HG02642 (cell line): Measurements from ENCODE around the gene KRT13.

Experiments
- ATAC-seq: cut with Tn5 transposase; IDR thresholded peaks from one replicate; pipeline ENCODE4 v1.9.1; 2021; ENCODE audit warnings: mild to moderate bottlenecking; ENCODE audit not compliant: unreplicated experiment, poor library complexity

Gene KRT13

DNA sequence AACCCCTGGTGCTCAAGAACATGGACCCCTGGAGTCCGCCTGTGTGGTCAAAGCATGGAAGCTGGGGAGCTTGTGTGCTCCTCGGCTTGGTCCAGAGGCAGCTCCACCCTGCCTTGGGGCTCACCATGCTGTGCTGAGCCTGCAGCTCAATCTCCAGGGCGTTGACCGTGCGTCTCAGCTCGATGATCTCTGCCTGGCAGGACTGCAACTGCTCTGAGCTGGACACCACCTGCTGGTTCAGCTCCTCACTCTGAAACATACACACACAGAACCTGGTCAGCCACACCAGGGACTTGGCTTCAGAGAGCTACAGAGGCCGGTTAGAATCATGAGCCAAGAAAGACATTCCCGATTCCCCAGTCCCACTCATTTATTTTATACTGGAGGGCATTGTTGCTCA, 27.2 kb downstream of the KRT13 start:
- ATAC-seq, result no peak

DNA sequence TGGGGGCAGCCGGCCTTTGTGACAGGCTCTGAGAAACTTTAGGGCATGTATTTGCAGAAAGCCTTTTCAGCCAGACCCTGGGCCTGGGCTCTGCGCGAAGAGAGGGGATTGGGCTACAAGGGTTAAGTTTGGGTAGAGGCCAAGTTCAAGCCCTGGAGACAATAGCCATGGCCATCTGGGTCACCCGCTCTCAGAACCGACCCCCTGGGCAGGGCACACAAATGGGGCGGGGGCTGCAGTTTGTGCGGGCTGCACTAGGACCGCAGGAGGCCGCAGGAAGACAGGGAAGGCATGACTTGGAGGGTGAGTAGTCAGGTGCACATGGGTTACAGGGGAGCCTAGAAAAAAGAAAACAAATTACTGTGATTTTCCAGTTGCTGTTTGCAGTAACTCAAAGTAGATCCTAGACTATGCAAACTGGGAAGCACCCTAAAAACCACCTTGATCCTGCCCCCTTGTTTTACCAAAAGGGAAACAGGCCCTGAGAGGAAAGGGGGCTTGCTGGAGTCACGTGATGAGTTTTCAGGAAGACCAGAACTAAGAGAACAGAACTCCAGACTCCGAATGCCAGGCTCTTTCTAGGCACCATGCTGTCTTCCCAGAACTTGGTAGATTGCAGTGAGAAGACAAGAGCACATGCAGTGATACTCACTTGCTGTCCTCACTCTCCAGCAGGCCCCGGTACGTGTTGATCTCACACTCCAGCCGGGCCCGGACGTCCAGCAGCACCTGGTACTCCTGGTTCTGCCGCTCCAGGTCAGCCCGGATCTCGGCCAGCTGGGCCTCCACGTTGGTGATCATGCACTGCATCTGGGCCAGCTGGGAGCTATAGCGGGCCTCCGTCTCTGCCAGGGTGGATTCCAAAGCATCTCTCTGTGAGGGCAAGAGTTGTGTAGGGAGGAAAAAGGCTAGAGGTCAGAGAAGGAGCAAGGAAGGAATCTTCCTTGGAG, 28.3 kb downstream of the KRT13 start:
- ATAC-seq, result no peak

DNA sequence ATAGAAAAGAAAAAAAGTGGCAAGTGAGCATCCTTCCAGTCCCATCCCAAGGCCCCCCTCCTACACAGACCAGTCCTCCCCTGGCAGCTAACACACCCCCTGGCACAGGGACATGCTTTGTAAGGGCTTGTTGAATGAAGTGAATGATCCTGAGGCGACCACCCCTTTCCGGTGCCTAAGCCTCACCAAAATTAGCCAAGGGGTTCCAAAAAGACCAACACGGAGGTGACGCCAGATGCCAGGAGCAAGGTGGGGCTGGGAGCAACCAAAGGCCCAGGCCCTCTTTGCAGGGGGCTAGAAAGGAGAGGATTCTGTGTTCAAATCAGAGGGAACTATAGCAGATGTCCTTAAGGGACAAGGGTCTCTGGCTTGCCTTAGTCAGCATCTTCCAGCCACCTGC, 30.0 kb downstream of the KRT13 start:
- ATAC-seq, result no peak

DNA sequence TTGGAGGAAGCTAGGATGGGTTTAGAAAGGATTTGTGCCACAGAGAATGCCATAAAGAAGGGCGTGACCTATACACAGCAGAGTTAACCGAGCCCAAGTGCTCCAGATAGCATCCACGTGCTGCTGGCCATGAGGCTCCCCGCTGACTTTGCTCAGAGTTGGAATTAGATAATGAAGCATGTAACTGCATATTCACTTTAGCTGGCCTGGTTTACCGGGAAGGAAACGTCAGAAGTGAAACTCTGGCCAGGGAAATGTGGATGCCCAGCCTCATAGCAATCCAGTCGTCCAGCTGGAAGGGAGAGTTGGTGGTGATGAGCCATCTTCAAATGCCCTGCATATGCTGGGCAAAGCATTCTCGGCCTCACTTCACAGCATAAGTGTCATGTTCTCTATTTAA, 30.5 kb downstream of the KRT13 start:
- ATAC-seq, result no peak

DNA sequence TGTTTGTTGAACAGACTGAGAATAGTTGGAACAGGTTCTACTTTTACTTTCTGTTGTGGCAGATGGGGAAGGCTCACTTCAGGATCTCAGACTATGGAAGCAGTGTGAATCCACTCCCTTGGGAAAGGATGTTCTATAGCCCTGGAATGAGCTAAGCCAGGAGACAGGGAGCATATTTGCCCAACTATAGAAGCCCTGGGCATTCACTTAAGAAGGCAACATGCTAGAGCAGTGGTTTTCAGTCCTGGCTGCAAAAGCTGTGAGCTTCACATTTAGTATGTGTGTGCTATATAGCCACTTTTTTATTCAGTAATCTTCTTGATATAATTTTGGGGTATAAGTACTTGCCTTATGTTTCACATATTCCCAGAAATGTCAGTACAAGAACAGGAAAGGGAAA, 37.1 kb downstream of the KRT13 start:
- no peak for ATAC-seq

DNA sequence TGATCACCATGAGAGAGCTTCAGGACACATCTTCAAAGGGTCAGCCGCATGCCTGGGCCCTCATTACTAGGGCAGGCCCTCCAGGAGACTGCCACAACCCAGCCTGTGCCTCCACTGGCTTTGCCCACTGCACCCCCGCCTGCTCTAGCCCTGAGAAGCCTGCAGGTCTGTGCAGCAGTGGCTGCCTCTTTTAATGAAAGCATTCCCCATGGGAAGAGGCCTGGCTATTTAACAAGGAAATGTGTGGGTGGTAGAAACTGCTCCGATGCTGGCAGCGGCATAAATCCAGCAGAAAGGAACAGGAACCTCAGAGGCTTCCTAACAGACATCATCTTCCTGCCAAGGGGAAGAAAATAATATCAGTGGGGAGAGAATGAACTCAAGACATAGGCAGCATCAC, 37.9 kb downstream of the KRT13 start:
- no peak for ATAC-seq

DNA sequence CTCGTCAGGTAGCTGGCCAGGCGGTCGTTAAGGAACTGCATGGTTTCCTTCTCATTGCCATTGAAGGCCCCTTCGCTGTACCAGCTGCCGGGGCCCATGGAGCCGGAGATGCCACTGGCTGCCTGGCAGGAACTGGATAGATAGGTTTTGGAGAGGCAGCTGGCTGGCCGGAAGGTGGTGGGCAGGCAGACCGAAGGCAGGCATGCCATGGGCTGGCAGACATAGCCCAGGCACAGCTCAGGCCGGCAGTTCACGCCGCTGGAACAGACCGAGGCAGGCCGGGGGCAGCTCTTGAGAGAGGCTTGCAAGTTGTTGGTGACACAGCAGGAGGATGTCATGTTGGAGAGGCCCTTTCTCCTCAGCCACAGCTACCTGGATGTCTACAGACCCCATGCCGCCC, 38.4 kb downstream of the KRT13 start, which contains the start of gene KRT32:
Gene KRT32, minus strand, starts transcription at position 399 of the 400 bp plus-strand sequence. Its CDS starts 61 bp downstream, at position 338.
- no peak for ATAC-seq

DNA sequence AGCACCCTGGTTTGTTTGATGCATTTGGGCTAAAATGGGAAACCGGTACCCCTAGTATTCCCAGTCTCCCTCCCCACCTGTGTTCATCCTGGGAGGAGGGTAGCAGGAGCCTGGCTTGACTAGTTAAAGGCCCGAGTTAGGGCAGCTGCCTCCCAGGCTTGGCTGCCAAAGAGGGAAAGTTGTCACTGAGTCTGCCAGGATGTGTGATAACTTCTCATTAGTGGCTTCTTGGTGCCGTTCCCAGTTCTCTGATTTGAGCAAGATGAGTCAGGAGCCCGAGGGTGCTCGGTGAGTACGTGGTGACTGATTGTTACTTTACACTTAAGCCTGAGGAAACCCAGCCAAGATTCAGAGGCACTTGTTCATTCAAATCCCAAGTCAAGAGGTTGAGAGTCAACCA, 40.7 kb downstream of the KRT13 start:
- ATAC-seq, result no peak

DNA sequence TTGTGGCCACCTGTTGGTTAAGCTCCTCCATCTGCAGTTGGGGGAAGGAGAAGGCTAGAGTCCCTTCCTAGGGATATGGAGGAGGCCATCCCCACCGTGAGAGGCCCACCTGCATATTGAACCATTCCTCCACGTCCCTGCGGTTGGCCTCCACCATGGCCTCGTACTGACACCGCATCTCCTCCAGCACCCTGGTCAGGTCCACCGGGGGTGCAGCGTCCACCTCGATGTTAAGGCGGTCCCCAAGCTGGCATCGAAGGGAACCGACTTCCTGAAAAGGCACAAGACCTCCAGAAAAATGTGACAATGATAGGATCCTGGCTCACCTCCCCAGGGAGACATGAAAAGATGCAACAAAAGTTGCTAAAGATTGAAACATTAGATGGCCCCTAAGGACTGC, 41.2 kb downstream of the KRT13 start:
- no peak for ATAC-seq

DNA sequence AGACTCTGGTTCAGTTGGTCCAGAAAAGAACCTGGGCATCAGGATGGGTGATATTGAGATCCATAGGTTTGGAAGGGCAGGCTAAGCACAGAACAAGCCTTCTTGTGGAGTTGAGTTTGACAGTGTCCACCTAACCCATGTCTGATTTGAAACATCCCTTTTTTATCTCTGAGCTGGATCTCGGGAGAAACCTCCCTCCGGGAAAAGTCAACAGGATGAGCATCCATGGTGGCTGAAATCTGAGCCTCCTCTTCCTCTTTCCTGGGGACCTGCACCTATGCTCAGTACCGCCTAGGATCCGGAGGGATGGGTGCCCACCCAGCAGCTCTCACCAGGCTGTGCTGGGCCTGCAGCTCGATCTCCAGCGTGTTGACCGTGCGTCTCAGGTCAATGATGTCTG, 41.7 kb downstream of the KRT13 start:
- ATAC-seq, result no peak

DNA sequence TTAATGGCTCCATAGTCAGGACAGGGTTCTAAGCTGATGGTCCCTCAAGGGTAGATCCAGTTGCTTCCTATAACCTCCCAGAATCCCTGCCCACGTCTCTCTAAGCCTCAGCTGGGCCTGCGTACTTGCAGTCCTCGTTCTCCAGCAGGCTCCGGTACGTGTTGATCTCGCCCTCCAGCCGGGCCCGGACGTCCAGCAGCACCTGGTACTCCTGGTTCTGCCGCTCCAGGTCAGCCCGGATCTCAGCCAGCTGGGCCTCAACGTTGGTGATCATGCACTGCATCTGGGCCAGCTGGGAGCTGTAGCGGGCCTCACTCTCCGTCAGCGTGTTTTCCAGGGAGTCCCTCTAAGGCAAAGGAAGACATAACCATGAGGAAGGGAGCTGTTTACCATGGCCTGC, 42.7 kb downstream of the KRT13 start:
- ATAC-seq, result no peak

DNA sequence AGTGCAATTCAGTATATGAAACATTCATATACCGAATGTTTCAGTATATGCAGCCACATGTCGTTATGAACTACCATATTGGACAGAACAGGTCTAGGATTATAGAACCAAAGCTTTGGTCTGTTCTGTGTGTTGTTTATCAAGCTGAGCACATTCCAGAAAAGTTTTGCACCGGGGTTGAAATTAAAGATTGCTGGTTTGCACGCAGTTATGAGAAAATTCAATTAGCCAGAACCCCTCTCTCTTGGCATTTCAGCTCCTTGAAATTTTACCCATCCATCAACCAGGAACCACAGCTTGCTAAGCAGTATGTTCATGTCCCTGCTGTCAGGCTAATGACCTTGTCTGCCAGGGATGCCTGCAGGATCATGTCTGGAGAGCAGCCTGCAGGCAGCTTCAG, 47.7 kb downstream of the KRT13 start:
- ATAC-seq, result no peak

DNA sequence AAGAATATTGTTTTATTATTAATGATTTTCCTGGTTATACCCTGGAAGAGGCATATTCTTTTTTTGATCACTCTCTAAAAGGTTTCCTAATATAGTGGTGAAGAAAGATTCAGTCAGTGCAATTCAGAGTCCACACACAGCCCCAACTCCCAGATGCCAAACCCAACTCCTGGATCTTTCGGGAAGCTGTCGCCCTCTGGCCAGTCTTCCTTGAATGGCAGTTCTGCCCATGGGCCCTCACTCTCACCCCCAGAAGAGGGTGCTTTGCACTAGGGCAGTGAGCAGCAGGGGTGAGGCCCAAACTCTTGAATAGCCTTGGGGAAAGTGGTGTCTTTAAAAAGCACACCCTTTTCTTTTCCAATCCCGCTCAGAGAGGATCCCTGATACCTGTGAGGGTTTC, 49.2 kb downstream of the KRT13 start:
- ATAC-seq, result no peak

DNA sequence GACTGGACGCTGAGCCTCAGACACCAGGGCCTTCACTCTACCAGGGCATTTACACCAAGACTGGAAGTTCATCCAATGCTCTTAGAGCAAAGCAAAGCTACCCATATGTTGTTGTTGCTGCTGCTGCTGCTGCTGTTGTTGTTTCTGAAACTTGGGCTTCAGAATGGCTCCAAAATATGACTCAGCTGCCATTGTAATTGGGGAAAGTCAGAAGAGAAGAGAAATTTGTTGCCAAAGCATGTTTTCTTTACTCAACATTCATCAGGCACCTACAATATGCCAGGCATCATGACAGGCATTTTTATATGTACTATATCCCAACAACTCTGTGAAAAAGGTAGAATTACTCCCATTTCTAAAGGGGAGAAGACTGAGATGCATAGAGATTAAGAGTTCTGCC, 50.2 kb downstream of the KRT13 start:
- ATAC-seq, result no peak

DNA sequence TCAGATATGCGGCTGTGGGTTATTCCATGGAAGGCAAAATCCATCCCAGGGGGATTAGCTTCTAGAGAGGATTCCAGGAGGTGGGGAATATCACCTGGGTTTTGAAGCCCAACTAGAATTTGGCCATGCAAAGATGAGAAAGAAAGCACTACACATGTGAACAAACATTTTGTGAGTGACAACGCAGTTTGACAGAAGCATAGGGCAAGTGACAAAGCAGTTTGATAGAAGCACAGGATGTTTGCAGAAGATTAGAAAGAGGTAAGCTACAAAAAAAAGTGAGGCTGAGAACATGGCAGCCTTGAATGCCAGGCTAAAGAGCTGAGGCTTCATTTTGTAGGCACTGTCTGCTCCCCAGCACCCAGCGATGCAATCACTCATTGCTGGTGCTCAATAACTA, 52.3 kb downstream of the KRT13 start:
- no peak for ATAC-seq

DNA sequence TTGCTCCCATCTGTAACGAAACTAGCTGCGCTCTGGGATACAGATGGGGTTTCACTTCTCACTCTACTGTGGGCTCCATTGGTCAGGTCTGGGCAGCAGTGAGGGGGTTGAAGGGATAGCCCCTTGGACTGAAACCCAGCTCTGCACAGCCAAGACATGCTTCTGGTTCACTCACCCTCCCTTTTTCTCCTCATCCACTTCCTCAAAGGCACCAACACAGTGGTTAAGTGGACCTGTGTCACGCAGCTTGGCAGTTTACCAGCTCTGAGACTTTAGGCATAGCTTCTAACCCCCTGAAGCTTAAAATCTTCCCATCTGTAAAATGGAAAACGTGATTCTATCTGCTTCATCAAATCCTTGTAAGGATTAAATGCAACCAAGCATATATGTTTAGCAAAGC, 53.1 kb downstream of the KRT13 start:
- ATAC-seq, result no peak

DNA sequence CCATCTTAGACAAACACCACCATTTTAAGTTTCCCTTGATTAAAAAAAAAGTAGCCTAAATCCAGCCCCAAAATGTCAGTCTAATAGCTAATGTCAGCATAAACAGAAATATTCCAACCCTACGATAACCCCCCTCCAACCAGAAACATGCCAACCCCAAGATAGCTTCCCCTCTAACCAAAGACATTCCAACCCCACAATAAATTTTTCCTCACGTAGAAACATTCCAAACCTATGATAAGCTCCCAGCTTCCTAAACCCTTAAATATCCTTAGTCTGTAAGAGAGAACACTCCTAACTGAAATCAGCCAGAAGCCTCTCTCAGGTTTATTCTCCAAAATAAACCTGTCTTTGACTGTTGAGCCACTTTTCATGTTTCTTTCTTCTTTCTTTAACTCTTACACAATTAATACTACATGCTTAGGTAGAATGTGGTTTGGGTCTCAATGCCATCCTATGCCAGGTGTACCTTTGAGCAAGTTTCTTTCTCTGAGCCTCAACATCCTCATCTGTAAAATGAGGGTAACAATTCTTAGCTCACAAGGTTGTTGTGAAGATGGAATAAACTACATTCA, 54.2 kb downstream of the KRT13 start:
- ATAC-seq, result no peak
